A549 (cell line): Measurements from ENCODE around the gene ENKUR. TPM values are rescaled to one million over a fixed set of nuclear protein-coding genes. Genes with fewer than 3 reads are reported as not detected.
A peak's percentile ranks its signal among the peaks of the same experiment; 100 is the strongest.

ENCODE experiments used
- ATAC-seq, 2 experiments: fragments of 200-7000 bp in 1 of 2; fragments of >200 bp in 1 of 2; cut with Nextera tagmentation in 1 of 2; cut with Tn5 transposase in 1 of 2; 3 replicates each; pipeline versions ENCODE4 v1.8.0 to v1.9.1; 2018 to 2020; ENCODE audit warnings: mild to moderate bottlenecking in 1 of 2, moderate library complexity in 1 of 2
- CTCF ChIA-PET: fragments of 300-600 bp; sonication (Branson Sonifier 250); formaldehyde crosslinking; extraction: SDS; loops from one replicate; lab custom pipeline; 2021; ENCODE audit warnings: antibody characterized with exemption, inconsistent platforms; lab: Yijun Ruan, JAX
- POLR2A ChIA-PET: fragments of 350-600 bp; formaldehyde crosslinking; extraction: SDS; loops from one replicate; lab custom pipeline; 2021; ENCODE audit warnings: antibody characterized with exemption, inconsistent platforms; lab: Yijun Ruan, JAX
- DNase-seq, 2 experiments: peaks; one replicate each; pipeline versions ENCODE4 v3.0.0 to v3.0.0-alpha.2; 2011 to 2016; ENCODE audit warnings: low read depth in 1 of 2, low spot score in 1 of 2
- FAIRE-seq: peaks from 2 replicates; lab custom pipeline; 2011; peaks lifted over from hg19 to GRCh38; lab: Jason Lieb, UNC
- H3K27ac ChIP-seq, 2 experiments: fragments of >200 bp; sonication (Bioruptor Twin); formaldehyde crosslinking; 3 replicates each; pipeline ENCODE4 v1.5.1; 2016 to 2017
- H3K4me1 ChIP-seq: fragments of >200 bp; sonication (Bioruptor Twin); formaldehyde crosslinking; 3 replicates; pipeline ENCODE4 v1.6.1; 2016
- H3K4me2 ChIP-seq: fragments of >200 bp; sonication (Bioruptor Twin); formaldehyde crosslinking; 3 replicates; pipeline ENCODE4 v1.6.1; 2016
- H3K4me3 ChIP-seq: fragments of >200 bp; sonication (Bioruptor Twin); formaldehyde crosslinking; 3 replicates; pipeline ENCODE4 v1.5.1; 2016
- H3K9me3 ChIP-seq: fragments of >200 bp; sonication (Bioruptor Twin); formaldehyde crosslinking; 3 replicates; pipeline ENCODE4 v1.6.1; 2016
- CBX2 ChIP-seq: fragments of 200-600 bp; sonication (generic); IDR thresholded peaks from 2 replicates; pipeline ENCODE4 v1.6.1; 2016; ENCODE audit warnings: low read depth, mild to moderate bottlenecking, borderline replicate concordance
- CBX8 ChIP-seq: fragments of 200-600 bp; sonication (generic); IDR thresholded peaks from 2 replicates; pipeline ENCODE4 v1.6.1; 2016
- CEBPB ChIP-seq, 2 experiments: fragments of >200 bp in 1 of 2; sonication (Bioruptor Twin) in 1 of 2; formaldehyde crosslinking in 1 of 2; IDR thresholded peaks; 2 replicates each; pipeline ENCODE4 v1.6.1; 2012 to 2016
- CHD4 ChIP-seq: fragments of 200-600 bp; sonication (generic); IDR thresholded peaks from 2 replicates; pipeline ENCODE4 v1.6.1; 2016; ENCODE audit warnings: antibody characterized with exemption, mild to moderate bottlenecking, borderline replicate concordance
- E2F6 ChIP-seq: IDR thresholded peaks from 2 replicates; pipeline ENCODE4 v1.6.1; 2012; ENCODE audit warnings: low read depth, borderline replicate concordance
- EHMT2 ChIP-seq: fragments of 200-600 bp; sonication (generic); IDR thresholded peaks from 2 replicates; pipeline ENCODE4 v1.6.1; 2016; ENCODE audit warnings: antibody characterized with exemption, low read depth, mild to moderate bottlenecking, moderate library complexity
- EP300 ChIP-seq, 2 experiments: fragments of >200 bp; sonication (Bioruptor Twin); formaldehyde crosslinking; IDR thresholded peaks; 2 replicates in 1 of 2; 3 replicates in 1 of 2; pipeline ENCODE4 v1.6.1; 2016 to 2017
- ESRRA ChIP-seq: fragments of 150-350 bp; IDR thresholded peaks from 2 replicates; pipeline ENCODE4 v1.6.1; 2014; ENCODE audit warnings: mild to moderate bottlenecking, low read length, borderline replicate concordance
- FOXS1 ChIP-seq: fragments of 250-450 bp; sonication (Bioruptor Pico); IDR thresholded peaks from 2 replicates; pipeline ENCODE4 v1.5.0; 2020; ENCODE audit warnings: mild to moderate bottlenecking, moderate library complexity
- HDAC2 ChIP-seq: fragments of 200-600 bp; sonication (generic); IDR thresholded peaks from 2 replicates; pipeline ENCODE4 v1.6.1; 2016
- HEYL ChIP-seq: fragments of 250-450 bp; sonication (Bioruptor Pico); IDR thresholded peaks from 2 replicates; pipeline ENCODE4 v1.8.0; 2021; ENCODE audit warnings: mild to moderate bottlenecking, moderate library complexity
- HOXB5 ChIP-seq: fragments of 250-450 bp; sonication (Bioruptor Pico); IDR thresholded peaks from 2 replicates; pipeline ENCODE4 v1.5.0; 2020; ENCODE audit warnings: mild to moderate bottlenecking, moderate library complexity
- JUNB ChIP-seq: fragments of >200 bp; sonication (Bioruptor Twin); formaldehyde crosslinking; IDR thresholded peaks from 2 replicates; pipeline ENCODE4 v1.6.1; 2016
- KDM5A ChIP-seq: fragments of 200-600 bp; sonication (generic); IDR thresholded peaks from 2 replicates; pipeline ENCODE4 v1.6.1; 2016; ENCODE audit warnings: antibody characterized with exemption, mild to moderate bottlenecking
- MYC ChIP-seq: IDR thresholded peaks from 2 replicates; pipeline ENCODE4 v1.6.1; 2012; ENCODE audit warnings: mild to moderate bottlenecking, inconsistent platforms, low read length, improper control_type of control experiment, borderline replicate concordance
- NFE2L2 ChIP-seq: fragments of 150-350 bp; conservative IDR thresholded peaks from 2 replicates; pipeline ENCODE4 v1.6.1; 2014; ENCODE audit warnings: low read length
- NPAS2 ChIP-seq: fragments of 250-450 bp; sonication (Bioruptor Pico); IDR thresholded peaks from 2 replicates; pipeline ENCODE4 v1.8.0; 2022; ENCODE audit warnings: mild to moderate bottlenecking, moderate library complexity, borderline replicate concordance
- NR3C1 ChIP-seq: fragments of >200 bp; sonication (Bioruptor Twin); formaldehyde crosslinking; IDR thresholded peaks from 3 replicates; pipeline ENCODE4 v1.6.1; 2017
- PHF8 ChIP-seq: fragments of 200-600 bp; sonication (generic); IDR thresholded peaks from 2 replicates; pipeline ENCODE4 v1.6.1; 2016; ENCODE audit warnings: low read depth, mild to moderate bottlenecking, antibody characterized with exemption, moderate library complexity, borderline replicate concordance
- RCOR1 ChIP-seq: fragments of 150-350 bp; IDR thresholded peaks from 2 replicates; pipeline ENCODE4 v1.6.1; 2014; ENCODE audit warnings: antibody characterized with exemption, low read length, low read depth
- RFX5 ChIP-seq: fragments of 450-650 bp; IDR thresholded peaks from 2 replicates; pipeline ENCODE4 v1.7.1; 2014; ENCODE audit warnings: antibody characterized with exemption, mild to moderate bottlenecking, moderate library complexity
- RNF2 ChIP-seq: fragments of 200-600 bp; sonication (generic); IDR thresholded peaks from 2 replicates; pipeline ENCODE4 v1.6.1; 2016; ENCODE audit warnings: low read depth, mild to moderate bottlenecking, antibody characterized with exemption, moderate library complexity, borderline replicate concordance
- SMC3 ChIP-seq: fragments of >200 bp; sonication (Bioruptor Twin); formaldehyde crosslinking; IDR thresholded peaks from 3 replicates; pipeline ENCODE4 v1.6.1; 2018; ENCODE audit warnings: inconsistent platforms
- SREBF2 ChIP-seq: fragments of 450-650 bp; IDR thresholded peaks from 2 replicates; pipeline ENCODE4 v1.6.1; 2014; ENCODE audit warnings: mild to moderate bottlenecking, moderate library complexity
- TFCP2L1 ChIP-seq: fragments of 250-450 bp; sonication (Bioruptor Pico); IDR thresholded peaks from 2 replicates; pipeline ENCODE4 v1.5.0; 2021; ENCODE audit warnings: mild to moderate bottlenecking
- USF2 ChIP-seq: fragments of 450-650 bp; IDR thresholded peaks from 2 replicates; pipeline ENCODE4 v1.6.1; 2014; ENCODE audit warnings: antibody characterized with exemption
- ZC3H11A ChIP-seq: fragments of 450-650 bp; IDR thresholded peaks from 2 replicates; pipeline ENCODE4 v1.6.1; 2014; ENCODE audit warnings: antibody characterized with exemption, mild to moderate bottlenecking
- WGBS: methylation state at CpG from one replicate; pipeline ENCODE4 v1.1.6; 2017; ENCODE audit errors: missing lambda C conversion rate; 5-methylcytosine and 5-hydroxymethylcytosine counted together
- polyA plus RNA-seq, 4 experiments: library from polyadenylated mRNA; depleted of rRNA in 3 of 4; stranded (reverse); fragments of >200 nt; fragmentation: RNase III in 1 of 4; extraction: RNeasy Plus Mini Kit Qiagen cat#74134 plus additional on column Dnase treatment in 1 of 4; gene quantifications; 2 replicates in 3 of 4; 3 replicates in 1 of 4; pipeline ENCODE4 v1.2.3, GENCODE V29; 2011 to 2017
- TF ChIP-seq, protein P1 (sequence below): fragments of 250-450 bp; sonication (Bioruptor Pico); IDR thresholded peaks from 2 replicates; pipeline ENCODE4 v1.5.0; 2020; ENCODE audit warnings: low read depth, mild to moderate bottlenecking, moderate library complexity
- TF ChIP-seq, protein P2 (sequence below): fragments of >200 bp; sonication (Bioruptor Twin); formaldehyde crosslinking; IDR thresholded peaks from 2 replicates; pipeline ENCODE4 v1.6.1; 2016

The ENKUR gene
- polyA plus RNA-seq, 2 of the 4 experiments (the other 2 are of a cell fraction): 0.30 to 0.43 TPM

GRCh38 chr10:24959382-24959730 lies 56.6 kb downstream of the ENKUR start:
- TF ChIP-seq HEYL (CRISPR knock-in tag) (no peak), CBX2 (no peak), JUNB (no peak), KDM5A (no peak), ZC3H11A (no peak)
- FAIRE-seq: peak; percentile 13
- POLR2A ChIA-PET: no interaction called here
- CTCF ChIA-PET: interaction anchor here (0.7 to 1.4 kb wide), 3 partner anchors 10 to 316 kb away, joined by 3 to 4 read pairs (median 3); no protein-coding TSS in a partner anchor
- WGBS: 73% methylated on average over 3 of the region's 3 CpGs
- no peaks in the 10 kb centered on the region for H3K9me3 ChIP-seq
- DNase-seq: no peak
- no peak for ATAC-seq
- peak overlapping the region; percentile 73 to 82; a peak in 5 of 6 replicates for H3K27ac ChIP-seq
- no peak overlapping the region for H3K4me3 ChIP-seq
- peak overlapping the region; percentile 75 for H3K4me2 ChIP-seq
- peaks cover 61% of the 10 kb centered on the region for H3K4me1 ChIP-seq

GRCh38 chr10:24958721-24959381 lies 57.1 kb downstream of the ENKUR start:
- POLR2A ChIA-PET: no interaction called here
- DNase-seq (no peak), ATAC-seq (peak in 1 of 2 experiments; percentile 65; a peak in 3 of 6 replicates), FAIRE-seq (peak; percentile 28)
- H3K4me3 ChIP-seq: no peak overlapping the region; the same call in 2 of the 3 replicates
- H3K9me3 ChIP-seq: no peaks in the 10 kb centered on the region
- H3K27ac ChIP-seq: peak overlapping the region; percentile 73 to 82
- peak overlapping the region; percentile 75 for H3K4me2 ChIP-seq
- WGBS: 67% methylated on average over 5 of the region's 5 CpGs
- peaks cover 61% of the 10 kb centered on the region for H3K4me1 ChIP-seq
- CTCF ChIA-PET: interaction anchor here (0.7 to 1.4 kb wide), 4 partner anchors 11 to 316 kb away, joined by 3 to 4 read pairs (median 3); no protein-coding TSS in a partner anchor
- TF ChIP-seq TFCP2L1 (CRISPR knock-in tag) (no peak), USF2 (no peak), SREBF2 (no peak), RFX5 (no peak), NFE2L2 (no peak), FOXS1 (CRISPR knock-in tag) (no peak), CHD4 (no peak), PHF8 (no peak), NPAS2 (CRISPR knock-in tag) (no peak), RCOR1 (no peak), RNF2 (no peak), EP300 (IDR thresholded peaks at IDR 0.05) (no peak), CEBPB (IDR thresholded peaks at IDR 0.05) (no peak), HOXB5 (CRISPR knock-in tag) (no peak), HDAC2 (no peak), MYC (no peak), ESRRA (no peak)
- TF ChIP-seq, protein P1, sequence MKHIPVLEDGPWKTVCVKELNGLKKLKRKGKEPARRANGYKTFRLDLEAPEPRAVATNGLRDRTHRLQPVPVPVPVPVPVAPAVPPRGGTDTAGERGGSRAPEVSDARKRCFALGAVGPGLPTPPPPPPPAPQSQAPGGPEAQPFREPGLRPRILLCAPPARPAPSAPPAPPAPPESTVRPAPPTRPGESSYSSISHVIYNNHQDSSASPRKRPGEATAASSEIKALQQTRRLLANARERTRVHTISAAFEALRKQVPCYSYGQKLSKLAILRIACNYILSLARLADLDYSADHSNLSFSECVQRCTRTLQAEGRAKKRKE: no peak

GRCh38 chr10:24958091-24958720 lies 57.8 kb downstream of the ENKUR start:
- DNase-seq (peak; percentile 28 to 45), FAIRE-seq (peak; percentile 59), ATAC-seq (peak; percentile 77 to 85; a peak in 5 of 6 replicates)
- Histone ChIP-seq H3K27ac (peak overlapping the region; percentile 73 to 82), H3K9me3 (no peaks in the 10 kb centered on the region), H3K4me1 (peaks cover 61% of the 10 kb centered on the region), H3K4me3 (no peak overlapping the region; the same call in 2 of the 3 replicates), H3K4me2 (peak overlapping the region; percentile 75)
- CTCF ChIA-PET: interaction anchor here (1.0 to 1.4 kb wide), 2 partner anchors 11 to 13 kb away, joined by 3 to 4 read pairs; no protein-coding TSS in a partner anchor
- WGBS: 34% methylated on average over 4 of the region's 4 CpGs
- POLR2A ChIA-PET: no interaction called here
- TF ChIP-seq, protein P2, sequence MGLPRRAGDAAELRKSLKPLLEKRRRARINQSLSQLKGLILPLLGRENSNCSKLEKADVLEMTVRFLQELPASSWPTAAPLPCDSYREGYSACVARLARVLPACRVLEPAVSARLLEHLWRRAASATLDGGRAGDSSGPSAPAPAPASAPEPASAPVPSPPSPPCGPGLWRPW: no peak
- no peak for TF ChIP-seq CBX2
- no peak for TF ChIP-seq NR3C1
- no peak for TF ChIP-seq NFE2L2
- TF ChIP-seq FOXS1 (CRISPR knock-in tag): no peak
- no peak for TF ChIP-seq ESRRA
- TF ChIP-seq PHF8: no peak
- no peak for TF ChIP-seq E2F6
- no peak for TF ChIP-seq CBX8
- TF ChIP-seq SMC3: no peak
- TF ChIP-seq TFCP2L1 (CRISPR knock-in tag): no peak
- TF ChIP-seq EHMT2: no peak
- TF ChIP-seq, protein P1: no peak
- peak; percentile 30 to 47; a peak in 2 of 5 replicates for TF ChIP-seq EP300 (IDR thresholded peaks at IDR 0.05)
- no peak for TF ChIP-seq USF2
